ENCODE measurements around the gene RANBP9. TPM values are rescaled to one million over a fixed set of nuclear protein-coding genes. Genes with fewer than 3 reads are reported as not detected.

The RANBP9 gene
- total and polyA plus RNA-seq, 9 of the 15 experiments (the other 6 are each of a cell fraction or from before 2014, with no cell fraction given): 27.5 to 130 (median 61.5) TPM

GRCh38 chr6:13581700-13582229 is 129.9 kb downstream of the RANBP9 start (continued):
- TF ChIP-seq CHD7 (IDR thresholded peaks at IDR 0.05; ENCODE audit: low read depth, low read length): no peak
- peak; percentile 37; the same call in 1 of the 2 replicates for TF ChIP-seq ZNF274 (IDR thresholded peaks at IDR 0.05; ENCODE audit: borderline replicate concordance, low read depth, low read length)
- peak; percentile 28; the same call in 1 of the 2 replicates for TF ChIP-seq EP300 (IDR thresholded peaks at IDR 0.05; ENCODE audit: low read length)
- no peak for TF ChIP-seq HOMEZ (CRISPR knock-in tag; IDR thresholded peaks at IDR 0.05)
- TF ChIP-seq ZBTB11 (CRISPR knock-in tag; IDR thresholded peaks at IDR 0.05): peak in 1 of 3 experiments; percentile 58; a peak in 2 of 6 replicates
- TF ChIP-seq ZZZ3 (IDR thresholded peaks at IDR 0.05): no peak
- peak; percentile 78 for TF ChIP-seq MTA2 (IDR thresholded peaks at IDR 0.05; ENCODE audit: low read depth)
- 0 out of 2 replicates have a peak, but pooled peaks have one; percentile 41 for TF ChIP-seq SMARCA4 (IDR thresholded peaks at IDR 0.05)
- no peak for TF ChIP-seq HDGF (IDR thresholded peaks at IDR 0.05)
- no peak for TF ChIP-seq OTX1 (CRISPR knock-in tag; IDR thresholded peaks at IDR 0.05)
- TF ChIP-seq HDAC1 (IDR thresholded peaks at IDR 0.05): peak in 1 of 2 experiments; percentile 45; a peak in 1 of 4 replicates
- 0 out of 2 replicates have a peak, but pooled peaks have one; percentile 21 for TF ChIP-seq SMAD4 (CRISPR knock-in tag; conservative IDR thresholded peaks at IDR 0.05)

Measured in K562 (cell line).